Gastrocnemius medialis (tissue), 4 donors: ENCODE results near the gene LOXL3.

Source experiments
- CTCF ChIP-seq, 5 experiments: fragments of 450-650 bp in 3 of 5; fragments of 200-600 bp in 2 of 5; sonication (generic) in 2 of 5; IDR thresholded peaks in 4 of 5; conservative IDR thresholded peaks in 1 of 5; 1 replicate in 4 of 5; 2 replicates in 1 of 5; pipeline ENCODE4 v1.5.1; 2016 to 2019; ENCODE audit warnings: antibody characterized with exemption in 5 of 5, mild to moderate bottlenecking in 3 of 5, moderate library complexity in 3 of 5
- POLR2A ChIP-seq, 2 donors: fragments of 450-650 bp; IDR thresholded peaks; one replicate each; pipeline ENCODE4 v1.6.1; 2017; ENCODE audit warnings: antibody characterized with exemption in 2 of 2, mild to moderate bottlenecking in 2 of 2, moderate library complexity in 2 of 2

DNA sequence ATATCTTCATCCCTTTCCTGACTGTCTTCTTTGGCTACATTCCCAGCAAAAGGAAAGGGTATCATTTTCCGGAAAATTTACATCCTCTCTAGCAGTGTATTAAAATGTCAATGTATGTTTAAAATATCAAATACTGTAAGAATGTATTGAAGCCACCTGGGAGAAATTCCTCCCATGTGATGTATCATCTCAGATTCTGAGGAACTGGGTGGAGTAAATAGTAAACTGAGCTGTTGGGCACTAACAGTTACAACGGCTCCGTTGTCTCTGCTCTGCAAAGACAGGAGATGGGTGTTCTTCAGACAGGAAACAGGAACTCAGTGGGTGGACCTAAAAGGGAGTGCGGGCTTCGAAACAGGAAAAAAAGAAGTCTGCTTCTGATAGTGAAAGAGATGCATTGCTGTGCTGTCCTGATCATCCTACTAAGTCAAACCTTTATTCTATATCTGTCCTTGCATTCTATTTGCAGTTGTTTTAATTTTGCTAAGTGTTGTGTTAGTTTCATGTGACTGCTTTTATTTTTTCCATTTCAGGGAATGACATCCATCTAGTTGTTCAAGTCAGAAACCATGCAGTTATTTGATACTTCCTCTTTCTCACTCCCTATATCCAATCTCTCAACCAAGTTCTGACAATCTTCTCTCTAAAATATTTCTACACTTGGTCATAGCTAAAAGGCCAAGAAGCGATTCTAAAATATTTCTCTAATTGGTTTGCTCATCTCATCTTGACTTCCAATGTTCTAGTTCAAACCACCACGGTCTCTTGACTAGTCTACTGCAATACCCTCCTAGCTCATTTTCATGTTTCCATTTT, 20.2 kb upstream of the LOXL3 start:
- no peak for TF ChIP-seq CTCF (IDR thresholded peaks at IDR 0.05 in 4 of 5, conservative IDR thresholded peaks at IDR 0.05 in 1 of 5)
- TF ChIP-seq POLR2A (IDR thresholded peaks at IDR 0.05), result no peak
